ENCODE results near the gene MYH15. TPM values are rescaled to one million over a fixed set of nuclear protein-coding genes. Genes with fewer than 3 reads are reported as not detected.

MYH15 gene
- total and polyA plus RNA-seq, 2 of the 4 experiments (the other 2 are of a cell fraction), result 0.10 to 0.36 TPM

GRCh38 chr3:108378153-108378951 is 132.0 kb downstream of the MYH15 start:
- no TSS peak for BruUV-seq (replicated peaks)

More at GRCh38 chr3:108378153-108378951, 132.0 kb downstream of the MYH15 start:
- Histone ChIP-seq H3K9me3 (ENCODE audit: control insufficient read depth, insufficient read depth, low read length) (no peaks in the 10 kb centered on the region), H2BK5ac (ENCODE audit: low read depth, low read length, poor library complexity, severe bottlenecking) (no peak overlapping the region), H3K4me1 (ENCODE audit: control insufficient read depth, insufficient read depth, low read length) (no peaks in the 10 kb centered on the region), H3K18ac (ENCODE audit: low read depth, low read length) (no peak overlapping the region), H4K91ac (ENCODE audit: insufficient read depth, low read depth, low read length) (no peak overlapping the region), H3K9ac (ENCODE audit: low read depth, low read length) (no peak overlapping the region), H3K4me3 (ENCODE audit: insufficient read depth, low read depth, low read length) (no peak overlapping the region), H4K8ac (ENCODE audit: low read depth in 2 of 2, low read length in 2 of 2) (no peak overlapping the region), H3K27ac (ENCODE audit: insufficient read depth, low read length) (no peak overlapping the region), H2AFZ (replicated peaks; ENCODE audit: low read length, poor library complexity) (no peak overlapping the region), H3K23ac (ENCODE audit: low read depth, low read length) (no peak overlapping the region), H2AK9ac (replicated peaks; ENCODE audit: low read depth, low read length, poor library complexity) (no peak overlapping the region), H3K56ac (ENCODE audit: extremely low read depth, insufficient read depth, low read length) (no peak overlapping the region), H3K9me1 (ENCODE audit: insufficient read depth, low read length) (no peaks in the 10 kb centered on the region), H2BK20ac (ENCODE audit: low read depth, low read length) (no peak overlapping the region), H3K4me2 (ENCODE audit: low read depth, low read length) (no peak overlapping the region), H3K36me3 (ENCODE audit: control insufficient read depth, insufficient read depth, low read length) (no peaks in the 10 kb centered on the region), H3K14ac (replicated peaks; ENCODE audit: low read depth, low read length) (no peak overlapping the region), H2BK120ac (ENCODE audit: low read depth, low read length) (no peak overlapping the region), H4K20me1 (ENCODE audit: insufficient read depth, low read length) (no peaks in the 10 kb centered on the region), H3K79me1 (ENCODE audit: low read depth in 1 of 2, low read length in 2 of 2) (no peaks in the 10 kb centered on the region), H3K27me3 (ENCODE audit: control insufficient read depth, insufficient read depth, low read length) (no peaks in the 10 kb centered on the region), H2BK15ac (ENCODE audit: low read depth, low read length) (no peak overlapping the region), H3K4ac (ENCODE audit: low read depth, low read length) (no peak overlapping the region), H2AK5ac (ENCODE audit: low read depth, low read length) (no peak overlapping the region), H4K5ac (ENCODE audit: low read depth, low read length) (no peak overlapping the region)
- dilution Hi-C loops (cut with HindIII; ENCODE audit: low sequenced_read_pairs, unreplicated experiment) (no loop called here), in situ Hi-C loops (cut with MboI; ENCODE audit: low sequenced_read_pairs) (no loop called here), intact Hi-C loops (cut with micrococcal nuclease) (no loop called here)
- ATAC-seq (ENCODE audit: low read depth), result no peak
- no peak for DNase-seq
- WGBS, 2 experiments (ENCODE audit: extremely low coverage in 2 of 2, insufficient read length in 1 of 2), result no CpG with 5 or more reads among the region's 4 CpGs
- no peak for TF ChIP-seq USF2 (IDR thresholded peaks at IDR 0.05; ENCODE audit: low read depth, low read length)
- no peak for TF ChIP-seq NFE2L2 (IDR thresholded peaks at IDR 0.05; ENCODE audit: low read depth, low read length)
- no peak for TF ChIP-seq CEBPB (IDR thresholded peaks at IDR 0.05; ENCODE audit: low read depth, low read length)
- CTCF ChIA-PET, result no interaction called here
- POLR2A ChIA-PET (ENCODE audit: unreplicated experiment), result no interaction called here

Data from IMR-90 (cell line).